GM18951 (cell line): Measurements from ENCODE around the gene RNF217.

Source experiments
- POLR2A ChIP-seq: IDR thresholded peaks from 4 replicates; pipeline ENCODE4 v1.6.1; 2011; ENCODE audit warnings: mild to moderate bottlenecking; ENCODE audit not compliant: insufficient read length, insufficient read depth; ENCODE audit errors: extremely low read depth
- in situ Hi-C: fragments of 300-500 bp; cut with MboI; formaldehyde crosslinking; loops from one replicate; pipeline ENCODE4 v1.12.0; 2022; ENCODE audit warnings: low sequenced_read_pairs, mixed read lengths, inconsistent platforms; ENCODE audit not compliant: unreplicated experiment

Gene RNF217

GRCh38 chr6:125082908-125083683 is 120.9 kb downstream of the RNF217 start:
- in situ Hi-C loops: no loop called here
- TF ChIP-seq POLR2A: no peak

- in situ Hi-C loops: no loop called here
Measured at GRCh38 chr6:125083684-125083990, 121.4 kb downstream of the RNF217 start.

GRCh38 chr6:125086716-125087115 is 124.5 kb downstream of the RNF217 start:
- in situ Hi-C loops: no loop called here
- TF ChIP-seq POLR2A: no peak

More at GRCh38 chr6:125083684-125083990, 121.4 kb downstream of the RNF217 start:
- TF ChIP-seq POLR2A: no peak

GRCh38 chr6:125088963-125089362 is 126.7 kb downstream of the RNF217 start:
- TF ChIP-seq POLR2A: no peak
- in situ Hi-C loops: no loop called here

GRCh38 chr6:125094563-125094962 is 132.3 kb downstream of the RNF217 start:
- in situ Hi-C loops: no loop called here
- TF ChIP-seq POLR2A: no peak

GRCh38 chr6:125095580-125096301 is 133.5 kb downstream of the RNF217 start:
- in situ Hi-C loops: no loop called here

GRCh38 chr6:125097186-125097585 is 134.9 kb downstream of the RNF217 start:
- no peak for TF ChIP-seq POLR2A
- in situ Hi-C loops: no loop called here

More at GRCh38 chr6:125095580-125096301, 133.5 kb downstream of the RNF217 start:
- TF ChIP-seq POLR2A: no peak

GRCh38 chr6:125098253-125098652 is 136.0 kb downstream of the RNF217 start:
- in situ Hi-C loops: no loop called here
- TF ChIP-seq POLR2A: no peak

- no peak for TF ChIP-seq POLR2A
- in situ Hi-C loops: no loop called here
Measured at GRCh38 chr6:125099211-125100073, 137.2 kb downstream of the RNF217 start.

- TF ChIP-seq POLR2A: no peak
- in situ Hi-C loops: no loop called here
Measured at GRCh38 chr6:125100074-125100652, 137.9 kb downstream of the RNF217 start.

- TF ChIP-seq POLR2A: no peak
- in situ Hi-C loops: no loop called here
Measured at GRCh38 chr6:125101128-125101527, 138.9 kb downstream of the RNF217 start.

GRCh38 chr6:125101631-125102030 is 139.4 kb downstream of the RNF217 start:
- in situ Hi-C loops: no loop called here
- no peak for TF ChIP-seq POLR2A

GRCh38 chr6:125102411-125102810 is 140.2 kb downstream of the RNF217 start:
- in situ Hi-C loops: no loop called here
- no peak for TF ChIP-seq POLR2A
